ENCODE measurements around the gene YAP1.

GRCh38 chr11:102237096-102237735 lies 127.0 kb downstream of the YAP1 start:
- no peak for TF ChIP-seq CTCF (IDR thresholded peaks at IDR 0.05; ENCODE audit: low read depth, low read length, poor library complexity, severe bottlenecking)
- no peak for TF ChIP-seq EZH2phosphoT487 (IDR thresholded peaks at IDR 0.05; ENCODE audit: borderline replicate concordance, low read length)
